ENCODE measurements around the gene MTREX.

DNA sequence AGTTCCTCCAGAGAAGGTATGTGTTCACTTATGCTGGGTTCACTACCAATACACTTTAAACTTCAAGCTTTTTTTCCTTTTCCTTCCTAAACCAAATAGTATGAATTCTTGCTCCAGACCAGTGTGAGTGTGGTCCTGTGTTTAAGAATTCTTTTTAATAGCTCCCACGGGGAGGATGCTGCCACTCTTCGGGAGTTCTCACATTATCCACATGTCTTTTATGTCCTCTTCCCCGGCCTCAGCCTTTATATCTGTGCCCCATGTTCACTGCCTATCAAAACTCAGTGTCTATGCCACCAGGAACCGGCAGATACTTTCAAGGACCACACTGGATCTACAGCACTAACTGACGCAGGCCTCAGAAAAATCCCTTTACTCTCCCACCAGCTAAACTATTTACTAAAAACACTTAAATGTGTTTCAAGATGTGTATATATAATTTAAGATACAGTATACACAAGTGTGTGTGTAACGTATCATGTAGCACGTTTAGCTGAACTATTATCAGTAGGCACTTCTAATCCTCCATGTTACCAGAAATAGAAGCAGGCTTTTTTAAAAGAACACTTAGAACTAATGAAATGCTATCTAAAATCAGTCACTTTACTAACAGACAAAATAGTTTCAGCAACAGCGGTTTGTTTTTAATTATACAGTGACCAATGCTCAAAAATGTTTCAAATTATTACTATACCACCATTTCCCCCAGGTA lies 139.0 kb downstream of the MTREX start:
- TF ChIP-seq, protein P1, sequence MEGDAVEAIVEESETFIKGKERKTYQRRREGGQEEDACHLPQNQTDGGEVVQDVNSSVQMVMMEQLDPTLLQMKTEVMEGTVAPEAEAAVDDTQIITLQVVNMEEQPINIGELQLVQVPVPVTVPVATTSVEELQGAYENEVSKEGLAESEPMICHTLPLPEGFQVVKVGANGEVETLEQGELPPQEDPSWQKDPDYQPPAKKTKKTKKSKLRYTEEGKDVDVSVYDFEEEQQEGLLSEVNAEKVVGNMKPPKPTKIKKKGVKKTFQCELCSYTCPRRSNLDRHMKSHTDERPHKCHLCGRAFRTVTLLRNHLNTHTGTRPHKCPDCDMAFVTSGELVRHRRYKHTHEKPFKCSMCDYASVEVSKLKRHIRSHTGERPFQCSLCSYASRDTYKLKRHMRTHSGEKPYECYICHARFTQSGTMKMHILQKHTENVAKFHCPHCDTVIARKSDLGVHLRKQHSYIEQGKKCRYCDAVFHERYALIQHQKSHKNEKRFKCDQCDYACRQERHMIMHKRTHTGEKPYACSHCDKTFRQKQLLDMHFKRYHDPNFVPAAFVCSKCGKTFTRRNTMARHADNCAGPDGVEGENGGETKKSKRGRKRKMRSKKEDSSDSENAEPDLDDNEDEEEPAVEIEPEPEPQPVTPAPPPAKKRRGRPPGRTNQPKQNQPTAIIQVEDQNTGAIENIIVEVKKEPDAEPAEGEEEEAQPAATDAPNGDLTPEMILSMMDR (IDR thresholded peaks at IDR 0.05) = no peak
- no peak for TF ChIP-seq POLR2A (IDR thresholded peaks at IDR 0.05)
